SH-SY5Y (cell line): Measurements from ENCODE around the gene PYHIN1.

ENCODE experiments used
- GATA2 ChIP-seq: IDR thresholded peaks from 2 replicates; pipeline ENCODE4 v1.6.1; 2011; ENCODE audit warnings: mild to moderate bottlenecking, low read depth, low read length
- GATA3 ChIP-seq: IDR thresholded peaks from 2 replicates; pipeline ENCODE4 v1.6.1; 2011; ENCODE audit warnings: low read depth, mild to moderate bottlenecking, low read length, moderate library complexity

DNA sequence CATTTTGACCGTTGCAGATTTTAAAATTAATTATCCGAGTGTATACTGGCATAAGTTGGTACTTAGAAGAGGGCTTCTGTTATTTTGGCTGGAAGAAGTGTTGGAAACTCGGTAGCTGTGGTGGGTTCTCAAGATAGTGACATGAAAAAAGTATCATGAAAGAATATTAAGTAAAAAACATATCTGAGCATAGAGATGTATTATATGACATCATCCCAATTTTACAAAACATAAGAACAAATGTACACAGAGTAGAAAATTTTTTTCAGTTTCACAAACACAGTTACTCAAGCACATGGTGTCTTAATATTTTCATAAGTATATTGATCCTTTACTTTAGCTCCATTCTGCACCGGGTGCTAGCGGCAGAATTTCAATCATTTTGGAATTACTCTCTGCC is 79.0 kb downstream of the PYHIN1 start:
- TF ChIP-seq GATA3 (no peak), GATA2 (no peak)
